Thymus (tissue), 14 donors: Measurements from ENCODE around the gene HSD17B7. TPM values are rescaled to one million over a fixed set of nuclear protein-coding genes. Genes with fewer than 3 reads are reported as not detected.
"Not testable (repeated sequence)": the region's sequence is repeated elsewhere in the genome, so short reads cannot be mapped to it uniquely, and the experiment has no call there.

Experiments
- DNase-seq, 9 donors: peaks; one replicate each; pipeline ENCODE4 v3.0.0-alpha.2; 2013; ENCODE audit warnings: low spot score in 9 of 9, low read depth in 6 of 9, missing footprints in 1 of 9
- H3K27ac ChIP-seq, 2 donors: one replicate each; pipeline ENCODE4 v1.5.1; 2013; ENCODE audit warnings: control low read depth in 1 of 2, low read depth in 1 of 2, low read length in 1 of 2, mild to moderate bottlenecking in 1 of 2, moderate library complexity in 1 of 2
- H3K27me3 ChIP-seq, 2 donors: one replicate each; pipeline ENCODE4 v1.5.1; 2013; ENCODE audit warnings: low read length in 1 of 2; ENCODE audit not compliant: control insufficient read depth in 2 of 2, insufficient read depth in 1 of 2
- H3K36me3 ChIP-seq, 2 donors: one replicate each; pipeline ENCODE4 v1.5.1; 2013; ENCODE audit warnings: low read length in 1 of 2, mild to moderate bottlenecking in 1 of 2, moderate library complexity in 1 of 2; ENCODE audit not compliant: control insufficient read depth in 2 of 2, insufficient read depth in 2 of 2
- H3K4me1 ChIP-seq, 2 donors: one replicate each; pipeline ENCODE4 v1.5.1; 2013; ENCODE audit warnings: low read length in 2 of 2; ENCODE audit not compliant: control insufficient read depth in 2 of 2, insufficient read depth in 2 of 2
- H3K4me3 ChIP-seq, 2 donors: one replicate each; pipeline ENCODE4 v1.5.1; 2013; ENCODE audit warnings: low read length in 2 of 2, control low read depth in 1 of 2, mild to moderate bottlenecking in 1 of 2
- H3K9me3 ChIP-seq, 2 donors: one replicate each; pipeline ENCODE4 v1.5.1; 2013; ENCODE audit warnings: low read length in 1 of 2, mild to moderate bottlenecking in 1 of 2; ENCODE audit not compliant: control insufficient read depth in 2 of 2, insufficient read depth in 1 of 2
- WGBS: extraction: QIAGEN DNeasy Blood & Tissue Kit; methylation state at CpG from one replicate; pipeline ENCODE4 v1.1.7; 2013; 5-methylcytosine and 5-hydroxymethylcytosine counted together
- long read RNA-seq, 10 donors: transcript quantifications; one replicate each; lab custom pipeline, GENCODE V29; 2026
- polyA plus RNA-seq: library from polyadenylated mRNA; stranded (reverse); fragments of 200-250 nt; gene quantifications from one replicate; pipeline ENCODE4 v1.2.3, GENCODE V29; 2013
- total RNA-seq: library from RNA; stranded (reverse); fragments of 120-200 nt; gene quantifications from one replicate; pipeline ENCODE4 v1.2.4, GENCODE V29; 2013
- donor health status: healthy.

HSD17B7 gene, protein sequence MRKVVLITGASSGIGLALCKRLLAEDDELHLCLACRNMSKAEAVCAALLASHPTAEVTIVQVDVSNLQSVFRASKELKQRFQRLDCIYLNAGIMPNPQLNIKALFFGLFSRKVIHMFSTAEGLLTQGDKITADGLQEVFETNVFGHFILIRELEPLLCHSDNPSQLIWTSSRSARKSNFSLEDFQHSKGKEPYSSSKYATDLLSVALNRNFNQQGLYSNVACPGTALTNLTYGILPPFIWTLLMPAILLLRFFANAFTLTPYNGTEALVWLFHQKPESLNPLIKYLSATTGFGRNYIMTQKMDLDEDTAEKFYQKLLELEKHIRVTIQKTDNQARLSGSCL
- total RNA-seq = 10.9 TPM
- polyA plus RNA-seq = 21.6 TPM
- long read RNA-seq, donor 1 = 0 reads
- long read RNA-seq, donor 2, transcript HSD17B7-201 (9 exons, 1,190 nt) = major isoform, 5 of 9 reads
- long read RNA-seq, donor 2, partial matches to known transcripts = 0 of 9 reads
- long read RNA-seq, donor 2, other reads (novel, unspliced or antisense) = 0 of 9 reads
- long read RNA-seq, donor 3, partial matches to known transcripts = 13 of 19 reads
- long read RNA-seq, donor 3, other reads (novel, unspliced or antisense) = 0 of 19 reads
- long read RNA-seq, donor 4, partial matches to known transcripts = 0 of 1 reads
- long read RNA-seq, donor 4, other reads (novel, unspliced or antisense) = 0 of 1 reads
- long read RNA-seq, donor 5, transcript HSD17B7-201 (9 exons, 1,190 nt) = major isoform, 5 of 5 reads
- long read RNA-seq, donor 5, partial matches to known transcripts = 0 of 5 reads
- long read RNA-seq, donor 5, other reads (novel, unspliced or antisense) = 0 of 5 reads
- long read RNA-seq, donor 6, partial matches to known transcripts = 0 of 6 reads
- long read RNA-seq, donor 6, other reads (novel, unspliced or antisense) = 0 of 6 reads
- long read RNA-seq, donor 7, partial matches to known transcripts = 7 of 11 reads
- long read RNA-seq, donor 7, other reads (novel, unspliced or antisense) = 0 of 11 reads
- long read RNA-seq, donor 8 = 0 reads
- long read RNA-seq, donor 9, partial matches to known transcripts = 0 of 3 reads
- long read RNA-seq, donor 9, other reads (novel, unspliced or antisense) = 0 of 3 reads
- long read RNA-seq, donor 10, partial matches to known transcripts = 0 of 2 reads
- long read RNA-seq, donor 10, other reads (novel, unspliced or antisense) = 0 of 2 reads

DNA sequence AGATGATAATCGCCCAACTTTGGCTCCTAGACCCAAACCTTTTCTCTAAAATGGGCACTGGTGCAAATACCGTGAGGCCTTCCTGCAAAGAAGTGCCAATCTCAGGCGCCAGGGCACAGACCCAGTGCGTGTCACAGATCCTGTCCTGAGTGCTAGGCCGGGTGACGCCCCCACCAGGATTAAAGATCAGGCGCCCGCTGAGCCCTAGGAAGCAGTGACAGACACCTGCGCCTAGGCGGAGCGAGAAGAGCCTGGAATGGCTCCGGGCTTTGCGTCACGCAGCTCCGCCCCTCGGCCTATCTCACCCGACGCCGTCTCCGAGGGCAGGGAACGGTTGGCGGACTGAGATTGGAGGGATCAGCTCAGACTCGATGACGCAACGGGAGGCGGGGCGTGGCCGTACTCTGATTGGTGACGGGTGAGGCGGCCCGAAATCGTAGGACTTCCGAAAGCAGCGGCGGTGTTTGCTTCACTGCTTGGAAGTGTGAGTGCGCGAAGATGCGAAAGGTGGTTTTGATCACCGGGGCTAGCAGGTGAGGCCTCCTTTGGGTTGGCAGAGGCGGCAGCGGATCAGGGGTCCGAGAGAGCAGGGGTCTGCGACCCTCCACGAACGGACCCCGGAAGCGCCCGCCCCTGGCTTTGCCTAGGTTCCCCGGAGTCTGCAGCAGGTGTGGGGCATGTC, at the start of gene HSD17B7:
HSD17B7 (plus strand) TSS at position 400 of the 682 bp plus-strand sequence; CDS start at position 499, 99 bp downstream.
- WGBS = 2% methylated on average over 35 of the region's 49 CpGs
- H3K27ac ChIP-seq = peak within 1 kb of the TSS; percentile 84 to 89
- not testable (repeated sequence) for H3K9me3 ChIP-seq, H3K27me3 ChIP-seq, H3K36me3 ChIP-seq, H3K4me1 ChIP-seq
- H3K4me3 ChIP-seq = peak within 1 kb of the TSS; percentile 42 to 52
- DNase-seq = peak; percentile 24 to 84 (median 57)

DNA sequence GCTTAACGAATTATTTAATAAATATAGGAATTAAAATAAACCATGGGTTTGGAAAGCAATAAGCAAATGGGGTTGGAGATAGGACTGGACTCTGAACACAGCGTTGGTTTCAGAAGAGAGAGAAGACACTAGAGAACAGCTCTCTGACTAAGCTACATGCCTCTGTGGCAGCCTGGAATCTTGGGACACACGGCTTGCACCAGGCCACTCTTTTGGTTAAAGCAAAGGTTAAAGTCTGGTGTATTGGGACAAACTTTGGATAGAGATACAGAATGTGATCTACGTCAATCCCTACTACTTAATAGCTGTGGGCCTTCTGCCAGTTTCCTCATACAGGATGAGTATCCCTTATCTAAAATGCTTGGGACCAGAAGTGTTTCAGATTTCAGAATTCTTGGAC, 49.7 kb upstream of the HSD17B7 start:
- WGBS = 94% methylated on average over 4 of the region's 4 CpGs
- Histone ChIP-seq H3K27me3 (no peaks in the 10 kb centered on the region), H3K36me3 (no peaks in the 10 kb centered on the region), H3K4me1 (no peaks in the 10 kb centered on the region), H3K9me3 (no peaks in the 10 kb centered on the region), H3K4me3 (no peak overlapping the region), H3K27ac (no peak overlapping the region)
- DNase-seq = no peak

DNA sequence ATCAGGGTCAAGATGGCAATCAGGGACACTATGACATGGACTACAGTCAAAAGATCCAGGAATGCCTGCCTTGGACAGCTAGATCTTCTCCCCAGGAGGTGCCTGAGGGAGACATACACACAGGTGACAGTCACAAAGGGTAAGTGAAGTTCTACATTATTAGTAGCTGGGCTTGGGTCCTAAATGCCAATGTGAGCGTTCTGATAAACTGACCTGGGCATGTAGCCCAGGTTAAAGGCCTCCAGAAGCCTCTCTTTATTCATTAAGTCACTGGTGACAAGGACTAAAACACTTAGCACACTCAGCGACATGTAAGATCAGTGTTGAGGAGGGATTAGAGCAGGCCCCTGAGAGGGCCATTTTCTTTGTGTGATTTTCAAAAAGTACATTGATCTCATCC, 48.9 kb upstream of the HSD17B7 start:
- Histone ChIP-seq H3K27ac (no peak overlapping the region), H3K27me3 (no peaks in the 10 kb centered on the region), H3K4me3 (no peak overlapping the region), H3K4me1 (no peaks in the 10 kb centered on the region), H3K36me3 (no peaks in the 10 kb centered on the region), H3K9me3 (peaks cover 0 to 6% of the 10 kb centered on the region in 2 donors)
- 89% methylated on average over 2 of the region's 2 CpGs for WGBS
- DNase-seq = no peak

DNA sequence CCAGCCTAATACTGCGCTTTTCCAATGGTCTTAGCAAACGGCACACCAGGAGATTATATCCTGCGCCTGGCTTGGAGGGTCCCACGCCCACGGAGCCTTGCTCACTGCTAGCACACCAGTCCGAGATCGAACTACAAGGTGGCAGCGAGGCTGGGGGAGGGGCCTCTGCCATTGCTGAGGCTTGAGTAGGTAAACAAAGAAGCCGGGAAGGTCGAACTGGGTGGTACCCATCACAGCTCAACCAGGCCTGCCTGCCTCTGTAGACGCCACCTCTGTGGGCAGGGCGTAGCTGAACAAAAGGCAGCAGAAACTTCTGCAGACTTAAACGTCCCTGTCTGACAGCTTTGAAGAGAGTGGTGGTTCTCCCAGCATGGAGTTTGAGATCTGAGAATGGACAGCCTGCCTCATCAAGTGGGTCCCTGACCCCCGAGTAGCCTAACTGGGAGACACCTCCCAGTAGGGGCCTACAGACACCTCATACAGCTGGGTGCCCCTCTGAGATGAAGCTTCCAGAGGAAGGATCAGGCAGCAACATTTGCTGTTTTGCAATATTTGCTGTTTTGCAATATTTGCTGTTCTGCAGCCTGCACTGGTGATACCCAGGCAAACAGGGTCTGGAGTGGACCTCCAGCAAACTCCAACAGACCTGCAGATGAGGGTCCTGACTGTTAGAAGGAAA, 44.1 kb upstream of the HSD17B7 start:
- not testable (repeated sequence) for H3K9me3 ChIP-seq, H3K27ac ChIP-seq, H3K36me3 ChIP-seq, DNase-seq, H3K4me1 ChIP-seq, H3K27me3 ChIP-seq, H3K4me3 ChIP-seq
- 97% methylated on average over 14 of the region's 14 CpGs for WGBS

DNA sequence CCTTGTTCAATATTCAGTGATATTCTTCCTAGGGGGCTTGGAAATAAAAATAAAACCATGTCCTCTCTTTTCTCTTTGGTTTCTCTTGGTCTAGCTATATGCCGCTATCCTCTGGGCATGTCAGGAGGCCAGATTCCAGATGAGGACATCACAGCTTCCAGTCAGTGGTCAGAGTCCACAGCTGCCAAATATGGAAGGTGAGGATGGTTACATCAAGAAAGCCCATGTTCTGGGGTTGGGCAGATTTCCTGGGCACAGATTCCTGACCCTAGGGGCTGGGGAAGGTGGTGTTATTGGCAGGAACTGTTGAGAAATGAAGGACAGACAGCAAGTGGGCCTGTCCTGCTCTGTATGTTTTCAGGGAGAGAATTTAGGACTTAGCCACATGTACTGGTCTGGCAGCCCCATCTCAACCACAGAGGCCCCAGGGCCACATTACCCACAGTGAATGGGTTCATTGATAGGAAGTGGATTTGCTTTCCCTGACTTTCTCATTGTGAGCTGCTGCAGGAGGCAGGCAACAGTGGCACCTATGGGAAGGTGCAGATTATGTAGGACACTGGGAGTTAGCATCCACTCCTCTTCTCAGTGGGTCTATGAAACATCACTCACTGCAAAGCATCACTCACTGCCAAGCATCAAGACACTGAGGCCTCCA, 37.4 kb upstream of the HSD17B7 start:
- 100% methylated on average over 1 of the region's 1 CpG for WGBS

DNA sequence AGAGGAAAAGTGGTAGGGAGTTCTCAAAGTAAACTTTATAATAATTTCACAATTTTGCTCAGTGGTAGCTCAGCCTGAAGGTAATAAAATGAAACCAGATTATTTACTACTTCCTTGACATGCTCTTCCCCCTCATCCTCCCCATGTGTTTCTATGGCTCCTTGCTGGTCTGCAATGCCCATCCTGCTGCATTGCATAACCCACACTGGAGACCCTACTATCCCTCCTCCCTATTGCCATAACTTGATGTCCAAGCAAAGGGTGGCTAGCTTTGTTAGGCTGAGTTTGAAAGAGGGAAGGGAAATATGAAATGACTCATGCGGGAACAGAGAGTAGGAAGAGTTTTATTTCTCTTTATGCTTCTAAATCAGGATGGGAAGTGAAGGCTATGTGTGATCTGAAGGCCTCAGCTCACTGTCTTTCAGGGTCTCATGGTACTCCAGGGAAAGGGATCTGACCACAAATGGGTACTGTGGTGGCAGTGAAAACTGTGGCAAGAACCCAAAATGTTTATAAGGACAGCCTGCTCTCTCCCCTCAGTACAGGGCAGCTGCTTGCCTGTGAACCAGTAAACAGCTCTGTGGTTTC, 36.4 kb upstream of the HSD17B7 start:
- Histone ChIP-seq H3K27me3 (no peaks in the 10 kb centered on the region), H3K9me3 (no peaks in the 10 kb centered on the region), H3K36me3 (no peaks in the 10 kb centered on the region), H3K4me1 (no peaks in the 10 kb centered on the region), H3K27ac (no peak overlapping the region), H3K4me3 (no peak overlapping the region)
- no peak for DNase-seq
- WGBS = 87% methylated on average over 1 of the region's 1 CpG

More for the DNA sequence above, 37.4 kb upstream of the HSD17B7 start:
- H3K27ac ChIP-seq = no peak overlapping the region
- no peak overlapping the region for H3K4me3 ChIP-seq
- no peaks in the 10 kb centered on the region for H3K4me1 ChIP-seq
- no peak for DNase-seq
- H3K36me3 ChIP-seq = no peaks in the 10 kb centered on the region
- H3K27me3 ChIP-seq = no peaks in the 10 kb centered on the region
- H3K9me3 ChIP-seq = no peaks in the 10 kb centered on the region

DNA sequence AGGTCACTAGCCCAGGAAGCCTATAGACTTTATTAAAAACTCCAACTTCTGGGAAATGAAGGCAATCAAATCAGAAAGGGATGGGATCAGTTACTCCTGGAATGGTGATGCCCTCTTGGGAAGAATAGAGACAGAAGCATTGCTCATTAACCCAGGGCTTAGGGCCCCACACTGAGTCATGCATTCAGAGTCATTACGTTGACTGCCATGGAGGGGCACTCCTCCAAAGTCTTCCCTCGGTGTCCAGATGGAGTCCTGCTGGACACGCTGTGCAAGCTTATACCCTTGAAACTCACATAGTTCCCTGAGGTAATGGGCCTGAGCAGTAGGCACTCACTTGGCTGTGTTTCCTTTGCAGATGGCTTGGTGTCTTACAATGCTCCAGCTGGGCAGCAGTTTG, 35.2 kb upstream of the HSD17B7 start:
- no peak for DNase-seq
- no peaks in the 10 kb centered on the region for H3K4me1 ChIP-seq
- 97% methylated on average over 3 of the region's 3 CpGs for WGBS

DNA sequence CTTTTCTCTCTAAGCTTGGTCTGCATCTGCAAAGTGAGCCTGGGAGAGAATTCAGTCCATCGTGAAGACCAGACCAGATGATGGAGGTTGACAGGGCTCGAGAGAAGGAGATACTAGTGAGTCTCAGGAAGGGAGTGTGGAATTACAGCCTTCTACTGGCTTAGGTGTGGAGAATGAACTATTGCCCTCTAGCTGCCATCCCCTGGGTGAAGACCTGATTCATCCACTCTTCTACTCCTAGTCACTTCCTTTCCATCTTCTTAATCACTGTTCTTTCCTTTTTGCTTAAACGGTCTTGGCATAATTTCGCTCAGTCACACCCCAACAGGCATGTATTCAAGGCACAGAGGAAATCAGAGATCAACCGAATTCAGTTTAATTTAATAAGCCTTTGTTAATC, 34.0 kb upstream of the HSD17B7 start:
- Histone ChIP-seq H3K36me3 (no peaks in the 10 kb centered on the region), H3K27ac (no peak overlapping the region), H3K9me3 (no peaks in the 10 kb centered on the region), H3K27me3 (no peaks in the 10 kb centered on the region), H3K4me1 (no peaks in the 10 kb centered on the region), H3K4me3 (no peak overlapping the region)
- no peak for DNase-seq
- WGBS = 95% methylated on average over 5 of the region's 5 CpGs

More for the DNA sequence above, 35.2 kb upstream of the HSD17B7 start:
- Histone ChIP-seq H3K27me3 (no peaks in the 10 kb centered on the region), H3K36me3 (no peaks in the 10 kb centered on the region), H3K27ac (no peak overlapping the region), H3K9me3 (no peaks in the 10 kb centered on the region), H3K4me3 (no peak overlapping the region)
